GM18526 (cell line): Measurements from ENCODE around the gene NFKBIB.

ENCODE experiments used
- POLR2A ChIP-seq: IDR thresholded peaks from 3 replicates; pipeline ENCODE4 v1.6.1; 2011; ENCODE audit not compliant: insufficient read length; ENCODE audit errors: extremely low read depth

Gene NFKBIB, protein sequence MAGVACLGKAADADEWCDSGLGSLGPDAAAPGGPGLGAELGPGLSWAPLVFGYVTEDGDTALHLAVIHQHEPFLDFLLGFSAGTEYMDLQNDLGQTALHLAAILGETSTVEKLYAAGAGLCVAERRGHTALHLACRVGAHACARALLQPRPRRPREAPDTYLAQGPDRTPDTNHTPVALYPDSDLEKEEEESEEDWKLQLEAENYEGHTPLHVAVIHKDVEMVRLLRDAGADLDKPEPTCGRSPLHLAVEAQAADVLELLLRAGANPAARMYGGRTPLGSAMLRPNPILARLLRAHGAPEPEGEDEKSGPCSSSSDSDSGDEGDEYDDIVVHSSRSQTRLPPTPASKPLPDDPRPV

DNA sequence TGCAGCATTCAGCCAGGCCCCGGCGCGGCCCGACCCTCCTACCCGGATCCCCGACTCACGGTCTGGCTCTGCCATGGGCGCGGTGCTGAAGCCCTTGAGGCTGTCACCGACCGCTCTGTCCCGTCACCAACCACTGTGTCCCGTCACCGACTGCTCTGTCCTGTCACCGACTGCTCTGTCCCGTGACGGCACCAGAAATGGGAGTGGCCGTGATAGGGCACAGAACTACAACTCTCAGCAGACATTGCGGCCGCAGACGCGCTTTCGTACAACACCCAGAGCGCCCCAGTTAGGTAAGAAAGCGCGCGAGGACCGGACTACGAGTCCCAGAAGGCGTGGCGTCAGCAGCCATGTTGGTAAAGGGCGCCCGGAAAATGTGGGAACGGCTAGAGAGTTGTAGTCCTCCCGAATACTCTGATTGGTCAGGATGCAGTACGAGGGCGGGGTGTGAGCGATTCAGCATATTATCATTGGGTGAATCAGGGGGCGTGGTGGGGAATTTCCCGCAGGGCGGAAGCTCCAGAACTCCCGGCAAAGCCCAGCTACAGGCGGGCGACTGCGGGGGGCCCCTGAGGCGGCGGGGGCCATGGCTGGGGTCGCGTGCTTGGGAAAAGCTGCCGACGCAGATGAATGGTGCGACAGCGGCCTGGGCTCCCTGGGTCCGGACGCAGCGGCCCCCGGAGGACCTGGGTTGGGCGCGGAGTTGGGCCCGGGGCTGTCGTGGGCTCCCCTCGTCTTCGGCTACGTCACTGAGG, at the start of gene NFKBIB, which contains the start of gene SIRT2:
TSS of gene NFKBIB (plus strand) at position 523 of the 755 bp plus-strand sequence. CDS start at position 587, 64 bp downstream.
TSS of gene SIRT2 (minus strand) at position 172 of the 755 bp plus-strand sequence. CDS start at position 75, 97 bp downstream.
- TF ChIP-seq POLR2A: peak; percentile 44

DNA sequence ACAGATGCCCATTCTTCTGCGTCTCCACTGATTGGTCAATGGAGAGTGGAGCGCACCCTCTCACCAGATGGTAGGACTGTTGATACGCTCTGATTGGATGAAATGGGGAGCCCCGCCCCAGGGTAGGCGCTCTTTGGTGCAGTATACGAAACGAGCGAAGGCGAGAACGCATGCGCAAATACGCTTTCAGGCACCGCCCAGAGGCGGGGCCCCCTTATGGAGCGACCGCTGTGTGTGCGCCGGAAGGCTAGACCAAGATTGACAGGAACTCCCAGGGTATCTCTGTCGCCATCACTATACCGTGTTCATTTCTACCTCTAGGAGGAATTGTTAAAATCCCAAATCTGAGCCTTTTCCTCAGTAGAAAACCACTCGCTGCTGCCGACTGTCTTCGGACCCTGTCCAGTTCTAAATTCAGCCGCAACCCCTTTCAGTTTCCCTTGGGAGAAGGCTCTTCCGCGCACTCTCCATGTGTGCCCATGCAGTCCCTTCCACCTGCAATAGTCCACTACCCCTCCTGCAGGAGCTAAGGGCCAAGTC, 49.3 kb upstream of the NFKBIB start:
- TF ChIP-seq POLR2A: peak; percentile 73

DNA sequence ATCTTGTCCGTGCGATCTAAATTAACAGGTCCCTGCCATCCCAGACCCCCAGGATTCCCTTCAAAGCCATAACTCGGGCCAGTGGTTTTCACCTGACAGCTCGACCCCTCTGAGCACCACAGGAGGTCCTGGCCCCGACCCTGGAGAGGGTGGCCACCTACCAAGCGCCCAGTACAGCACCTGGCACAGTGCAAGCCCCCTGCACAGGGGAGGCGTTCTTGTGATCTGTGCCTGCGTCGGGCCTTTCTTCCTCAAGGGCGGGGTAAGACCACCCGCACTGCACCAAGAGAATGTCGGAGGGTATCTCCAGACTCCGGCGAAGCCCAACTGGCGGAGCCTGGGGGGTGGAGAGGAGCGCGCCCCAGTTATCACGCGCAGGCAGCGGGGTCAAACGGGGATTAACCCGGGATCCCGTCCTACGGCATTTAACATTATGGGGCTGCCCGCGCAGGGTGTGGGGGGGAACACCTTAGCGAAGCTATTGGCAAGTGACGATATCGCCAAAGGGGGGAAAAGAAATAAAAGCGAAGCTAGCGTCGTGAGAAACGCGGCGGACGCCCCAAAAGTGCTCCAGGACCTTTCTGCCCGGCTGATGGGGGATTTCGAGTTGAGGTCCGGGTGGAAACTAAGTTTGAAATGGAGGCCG, 48.7 kb upstream of the NFKBIB start:
- TF ChIP-seq POLR2A: no peak

DNA sequence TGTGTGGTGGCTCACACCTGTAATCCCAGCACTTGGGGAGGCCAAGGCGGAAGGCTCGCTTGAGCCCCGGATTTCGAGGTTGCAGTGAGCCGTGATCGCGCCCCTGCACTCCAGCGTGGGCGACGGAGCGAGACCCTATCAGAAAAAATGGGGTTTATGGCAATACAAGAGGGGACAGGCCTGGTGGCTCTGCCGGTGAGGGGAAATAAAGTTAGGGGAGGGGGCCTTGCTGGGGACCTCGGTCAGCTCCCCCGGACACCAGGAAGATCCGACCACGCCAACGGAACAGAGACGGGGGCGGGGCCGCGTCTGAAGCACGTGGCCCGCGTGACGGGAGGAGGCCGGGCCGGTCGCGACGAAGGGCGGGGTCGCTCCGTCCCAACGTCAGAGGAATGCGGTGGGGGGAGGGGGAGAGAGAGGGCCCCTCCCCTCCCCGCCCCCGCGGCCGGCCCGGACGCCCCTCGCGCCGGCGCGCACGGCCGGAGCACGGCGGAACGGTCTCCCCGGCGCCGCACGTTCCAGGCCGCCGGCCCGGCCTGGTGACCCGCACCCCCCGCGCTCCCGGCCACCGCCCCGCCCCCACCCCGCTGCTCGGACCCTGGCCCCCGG, 48.0 kb upstream of the NFKBIB start:
- peak; percentile 70 for TF ChIP-seq POLR2A

DNA sequence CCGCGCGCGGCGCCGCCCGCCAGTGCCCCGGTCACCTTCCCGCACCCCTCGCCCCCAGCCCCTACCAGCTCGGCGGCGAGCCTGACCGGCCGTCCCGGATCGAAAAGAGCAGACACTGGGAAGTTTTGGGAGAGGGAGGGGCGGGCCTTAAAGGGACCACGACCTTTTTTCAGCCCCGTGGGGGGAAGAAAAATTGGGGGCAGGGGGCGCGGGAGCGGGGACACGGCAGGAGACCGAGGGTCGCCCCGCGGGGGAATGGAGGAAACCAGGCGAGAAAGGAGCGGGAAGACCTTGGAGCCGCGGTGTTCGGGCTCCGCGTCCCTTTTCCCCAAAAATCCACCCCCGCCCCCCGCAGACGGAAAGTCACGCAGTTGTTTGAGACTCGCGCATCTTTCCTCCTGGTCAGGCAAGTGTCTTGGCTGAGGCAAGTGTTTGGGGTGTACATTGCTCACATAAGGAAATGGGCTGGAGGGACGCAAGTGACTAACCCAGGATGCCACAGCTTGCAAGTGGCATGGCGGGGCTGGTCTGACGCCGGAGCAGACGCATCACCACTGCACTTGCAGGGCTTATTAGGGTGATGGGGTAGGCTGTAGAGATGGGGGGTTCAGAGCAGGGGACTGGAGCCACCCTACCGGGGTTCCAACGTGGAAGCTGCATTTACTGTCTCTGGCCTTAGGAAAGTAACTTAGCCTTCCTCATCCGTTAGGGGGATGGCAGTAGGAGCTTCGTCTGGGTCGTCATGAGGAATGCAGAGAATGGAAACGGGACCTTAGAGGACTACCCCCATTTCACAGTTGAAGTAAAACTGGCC, 47.3 kb upstream of the NFKBIB start:
- TF ChIP-seq POLR2A: peak; percentile 53

DNA sequence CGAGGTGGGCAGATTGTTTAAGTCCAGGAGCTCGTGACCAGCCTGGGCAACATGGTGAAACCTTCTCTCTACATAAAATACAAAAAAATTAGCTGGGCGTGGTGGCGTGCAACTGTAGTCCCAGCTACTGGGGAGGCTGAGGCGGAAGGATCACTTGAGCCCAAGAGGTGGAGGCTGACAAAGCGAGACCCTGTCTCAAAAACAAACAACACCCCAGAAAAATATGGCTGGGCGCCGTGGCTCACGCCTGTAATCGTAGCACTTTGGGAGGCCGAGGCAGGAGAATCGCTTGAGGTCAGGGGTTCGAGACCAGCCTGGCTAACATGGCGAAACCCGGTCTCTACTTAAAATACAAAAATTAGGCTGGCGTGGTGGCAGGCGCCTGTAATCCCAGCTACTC, 46.6 kb upstream of the NFKBIB start:
- TF ChIP-seq POLR2A: no peak

DNA sequence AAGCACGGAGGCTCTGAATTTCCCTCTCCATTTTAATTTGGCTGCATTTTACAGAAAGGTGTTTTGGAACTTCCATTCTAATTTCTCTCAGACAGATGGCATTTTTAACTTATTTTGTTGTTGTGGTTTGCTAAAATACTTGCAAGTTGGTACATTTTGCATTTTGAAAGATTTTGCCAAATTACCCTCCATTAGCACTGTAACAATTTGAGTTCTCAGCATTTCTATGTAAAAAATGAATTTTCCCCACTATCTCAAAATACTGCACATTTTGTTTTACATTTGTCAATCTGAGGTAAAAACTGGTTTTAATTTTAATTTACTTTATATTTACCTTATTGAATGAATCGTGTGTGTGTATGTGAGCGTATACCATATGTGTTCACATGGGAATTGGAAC, 43.0 kb upstream of the NFKBIB start:
- no peak for TF ChIP-seq POLR2A

DNA sequence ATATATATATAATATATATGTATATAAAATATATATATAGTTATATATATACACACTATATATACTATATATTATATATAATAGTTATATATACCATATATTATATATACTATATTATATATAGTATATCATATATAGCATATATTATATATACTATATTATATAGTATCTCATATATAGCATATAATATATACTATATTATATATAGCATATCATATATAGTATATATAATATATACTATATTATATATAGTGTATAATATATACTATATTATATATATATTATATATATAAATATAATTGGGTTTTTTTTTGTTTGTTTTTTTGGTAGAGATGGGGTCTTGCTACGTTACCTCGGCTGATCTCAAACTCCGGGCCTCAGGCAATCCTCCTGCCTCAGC, 38.4 kb upstream of the NFKBIB start:
- no peak for TF ChIP-seq POLR2A

DNA sequence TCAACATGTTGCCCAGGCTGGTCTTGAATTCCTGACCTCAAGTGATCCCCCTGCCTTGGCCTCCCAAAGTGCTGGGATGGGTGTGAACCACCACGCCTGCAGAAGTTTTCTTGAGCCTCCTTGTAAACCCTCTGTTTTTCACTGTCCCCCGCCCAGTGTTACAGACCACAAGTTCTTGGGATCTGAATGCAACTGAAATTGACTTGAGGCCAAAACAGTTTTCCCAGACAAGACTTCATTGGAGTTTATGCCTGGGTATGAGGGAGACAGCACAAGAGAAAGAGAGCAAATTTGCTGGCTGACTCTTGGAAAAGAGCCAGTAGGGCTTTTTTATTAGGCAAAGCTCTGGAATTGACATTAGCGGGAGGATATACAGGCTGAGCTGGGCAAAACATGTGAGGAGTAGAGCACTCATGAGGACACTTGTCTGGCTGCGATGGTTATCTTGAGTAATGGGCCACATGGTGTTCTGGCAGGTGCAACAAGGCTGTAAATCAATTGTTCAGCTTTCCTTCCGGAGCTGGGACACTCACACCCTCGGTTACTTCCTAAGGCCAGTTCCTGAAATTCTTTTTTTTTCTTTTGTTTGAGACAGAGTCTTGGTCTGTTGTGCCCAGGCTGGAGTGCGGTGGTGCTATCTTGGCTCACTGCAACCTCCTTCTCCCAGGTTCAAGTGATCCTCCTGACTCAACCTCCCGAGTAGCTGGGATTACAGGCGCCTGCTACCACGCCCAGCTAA, 37.3 kb upstream of the NFKBIB start:
- TF ChIP-seq POLR2A: no peak

DNA sequence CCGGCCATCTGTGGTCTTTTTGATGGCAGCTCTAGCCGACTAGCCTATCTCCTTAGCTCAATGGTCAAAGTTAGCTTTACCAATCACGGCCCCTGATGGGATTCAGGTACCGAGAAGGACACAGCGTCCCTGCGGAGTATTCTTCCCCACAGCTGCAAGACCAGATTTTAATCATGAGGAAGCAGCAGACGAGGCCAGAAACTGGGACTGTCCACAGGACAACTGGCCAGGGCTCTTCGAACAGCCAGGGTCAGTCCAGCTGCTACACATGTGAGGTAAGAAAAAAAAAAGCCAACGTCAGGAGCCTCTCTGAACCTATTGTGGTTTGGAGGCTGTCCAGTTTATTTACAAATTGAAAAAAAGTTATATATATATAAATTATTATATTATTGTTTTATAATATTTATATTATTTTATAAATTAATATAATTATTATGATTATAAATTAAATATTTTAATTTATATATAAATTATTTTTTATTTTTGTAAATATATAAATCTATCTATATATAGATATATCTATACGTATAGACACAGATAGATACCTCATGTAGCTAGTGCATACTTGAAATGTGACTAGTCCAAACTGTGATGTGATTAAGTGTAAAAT, 32.5 kb upstream of the NFKBIB start:
- TF ChIP-seq POLR2A: no peak

DNA sequence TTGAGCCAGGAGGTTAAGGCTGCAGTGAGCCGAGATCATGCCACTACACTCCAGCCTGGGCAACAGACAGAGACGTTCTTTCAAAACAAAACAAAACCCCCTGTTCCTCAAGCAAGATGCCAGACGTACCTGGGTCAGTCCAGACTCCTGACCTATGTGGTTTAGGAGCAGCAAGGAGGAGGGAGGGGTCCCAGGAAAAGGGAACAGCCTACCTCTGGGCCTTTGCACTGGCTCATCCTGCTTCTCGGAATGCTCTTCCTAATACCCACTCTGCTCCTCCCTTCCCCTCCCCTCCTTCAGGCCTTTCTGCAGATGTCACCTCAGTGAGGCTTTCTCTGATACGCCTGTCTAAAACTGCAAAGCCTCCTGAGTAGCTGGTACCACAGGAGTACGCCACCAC, 31.2 kb upstream of the NFKBIB start:
- no peak for TF ChIP-seq POLR2A

DNA sequence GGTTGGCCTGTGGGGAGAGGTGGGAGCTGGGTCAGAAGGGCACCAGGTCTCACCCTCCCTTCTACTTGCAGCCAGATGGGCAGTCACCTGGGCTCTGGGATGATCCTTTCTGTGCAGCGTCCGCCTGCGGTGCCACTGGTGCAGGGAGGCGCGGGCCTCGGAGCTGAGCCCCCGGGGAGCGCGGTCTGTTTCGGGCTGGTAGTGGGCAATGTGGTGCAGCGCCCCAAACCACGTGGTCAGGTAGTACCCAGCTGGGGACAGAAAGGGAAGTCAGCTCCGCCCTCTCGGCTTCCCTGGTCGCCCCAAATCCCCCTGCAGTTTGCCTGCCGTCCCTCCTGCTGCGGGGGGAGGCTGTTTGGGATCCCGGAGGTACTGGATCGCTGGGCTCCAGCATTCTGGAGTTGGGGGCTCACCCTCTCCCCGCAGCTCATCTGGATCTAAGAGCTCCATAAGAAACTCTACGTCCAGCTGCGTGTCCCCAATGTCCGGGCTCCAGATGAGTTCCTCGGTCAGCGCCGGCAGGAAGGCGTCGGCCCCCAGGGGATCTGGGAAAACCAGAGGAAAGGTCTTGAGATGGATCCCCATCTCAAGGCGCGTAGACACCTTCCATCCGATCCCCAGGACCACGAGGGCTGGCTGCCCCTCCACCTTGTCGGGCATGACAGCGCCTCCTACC, 30.5 kb upstream of the NFKBIB start:
- TF ChIP-seq POLR2A: no peak
